C4-2B (cell line): Measurements from ENCODE around the gene CLTB.
"Not testable (repeated sequence)": the region's sequence is repeated elsewhere in the genome, so short reads cannot be mapped to it uniquely, and the experiment has no call there.

ENCODE experiments used
- H3K27ac ChIP-seq: fragments of 450-650 bp; 2 replicates; pipeline ENCODE4 v1.5.1; 2017
- ZFX ChIP-seq: fragments of 450-650 bp; IDR thresholded peaks from 2 replicates; pipeline ENCODE4 v1.6.1; 2017
- TF ChIP-seq, protein P1 (sequence below): fragments of 450-650 bp; conservative IDR thresholded peaks from 2 replicates; pipeline ENCODE4 v1.5.1; 2017; ENCODE audit warnings: mild to moderate bottlenecking

CLTB gene

DNA sequence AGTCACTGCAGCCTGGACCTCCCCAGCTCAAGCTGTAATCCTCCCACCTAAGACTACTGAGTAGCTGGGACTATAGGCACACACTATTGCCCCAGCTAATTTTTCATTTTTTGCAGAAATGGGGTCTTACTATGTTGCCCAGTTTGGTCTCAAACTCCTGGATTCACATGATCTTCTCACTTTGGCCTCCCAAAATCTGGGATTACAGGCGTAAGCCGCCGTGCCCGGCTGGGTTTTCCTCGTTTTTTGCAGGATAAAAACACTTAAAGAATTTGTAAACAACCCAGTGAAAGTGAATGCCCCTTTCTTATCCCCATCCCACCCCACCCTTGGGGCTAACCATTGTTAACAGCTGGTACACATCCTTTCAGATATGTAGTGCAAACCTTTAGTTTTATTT is 7.7 kb downstream of the CLTB start:
- no peak overlapping the region for H3K27ac ChIP-seq
- no peak for TF ChIP-seq ZFX
- TF ChIP-seq, protein P1, sequence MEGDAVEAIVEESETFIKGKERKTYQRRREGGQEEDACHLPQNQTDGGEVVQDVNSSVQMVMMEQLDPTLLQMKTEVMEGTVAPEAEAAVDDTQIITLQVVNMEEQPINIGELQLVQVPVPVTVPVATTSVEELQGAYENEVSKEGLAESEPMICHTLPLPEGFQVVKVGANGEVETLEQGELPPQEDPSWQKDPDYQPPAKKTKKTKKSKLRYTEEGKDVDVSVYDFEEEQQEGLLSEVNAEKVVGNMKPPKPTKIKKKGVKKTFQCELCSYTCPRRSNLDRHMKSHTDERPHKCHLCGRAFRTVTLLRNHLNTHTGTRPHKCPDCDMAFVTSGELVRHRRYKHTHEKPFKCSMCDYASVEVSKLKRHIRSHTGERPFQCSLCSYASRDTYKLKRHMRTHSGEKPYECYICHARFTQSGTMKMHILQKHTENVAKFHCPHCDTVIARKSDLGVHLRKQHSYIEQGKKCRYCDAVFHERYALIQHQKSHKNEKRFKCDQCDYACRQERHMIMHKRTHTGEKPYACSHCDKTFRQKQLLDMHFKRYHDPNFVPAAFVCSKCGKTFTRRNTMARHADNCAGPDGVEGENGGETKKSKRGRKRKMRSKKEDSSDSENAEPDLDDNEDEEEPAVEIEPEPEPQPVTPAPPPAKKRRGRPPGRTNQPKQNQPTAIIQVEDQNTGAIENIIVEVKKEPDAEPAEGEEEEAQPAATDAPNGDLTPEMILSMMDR, result no peak

GRCh38 chr5:176408252-176408573 is 8.1 kb downstream of the CLTB start:
- not testable (repeated sequence) for H3K27ac ChIP-seq

GRCh38 chr5:176407456-176408251 is 8.7 kb downstream of the CLTB start:
- TF ChIP-seq, protein P1, result no peak
- no peak for TF ChIP-seq ZFX
- no peak overlapping the region for H3K27ac ChIP-seq

DNA sequence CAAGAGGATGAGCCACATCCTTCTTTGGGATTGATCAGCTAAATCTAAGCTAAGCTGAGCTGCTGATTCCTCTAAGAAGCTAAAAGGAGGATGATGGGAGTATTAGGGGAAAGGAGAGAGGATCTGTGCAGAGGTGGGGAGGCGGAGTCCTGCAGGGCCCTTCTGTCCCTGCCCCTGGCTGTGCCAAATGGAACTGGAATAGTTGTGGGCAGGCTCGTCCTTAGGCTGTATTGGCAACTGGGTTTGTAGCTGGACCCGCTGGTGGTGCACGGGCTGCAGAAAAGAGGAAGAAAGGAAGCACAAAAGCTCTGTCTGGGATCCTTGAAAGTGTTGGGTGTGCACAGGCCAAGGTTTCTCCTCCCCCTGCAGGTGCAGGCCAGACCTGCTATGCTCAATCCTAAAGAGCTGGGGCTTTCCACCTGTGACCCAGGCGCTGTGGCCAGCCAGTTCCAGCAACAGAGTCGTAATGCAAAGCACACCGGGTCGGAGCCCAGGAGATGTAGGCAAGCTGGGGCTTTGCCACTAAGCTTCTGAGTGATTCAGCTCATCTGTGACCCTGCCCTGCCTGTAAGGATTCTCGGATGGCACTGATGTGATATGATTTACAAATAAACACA is 9.8 kb downstream of the CLTB start:
- TF ChIP-seq ZFX, result no peak
- TF ChIP-seq, protein P1, result no peak
- no peak overlapping the region for H3K27ac ChIP-seq

- H3K27ac ChIP-seq, result no peak overlapping the region
- no peak for TF ChIP-seq ZFX
- TF ChIP-seq, protein P1, result no peak
Measured at GRCh38 chr5:176405656-176406435, 10.5 kb downstream of the CLTB start.

- TF ChIP-seq, protein P1, result no peak
- no peak for TF ChIP-seq ZFX
- H3K27ac ChIP-seq, result no peak overlapping the region
Measured at GRCh38 chr5:176401281-176402205, 14.8 kb downstream of the CLTB start.

DNA sequence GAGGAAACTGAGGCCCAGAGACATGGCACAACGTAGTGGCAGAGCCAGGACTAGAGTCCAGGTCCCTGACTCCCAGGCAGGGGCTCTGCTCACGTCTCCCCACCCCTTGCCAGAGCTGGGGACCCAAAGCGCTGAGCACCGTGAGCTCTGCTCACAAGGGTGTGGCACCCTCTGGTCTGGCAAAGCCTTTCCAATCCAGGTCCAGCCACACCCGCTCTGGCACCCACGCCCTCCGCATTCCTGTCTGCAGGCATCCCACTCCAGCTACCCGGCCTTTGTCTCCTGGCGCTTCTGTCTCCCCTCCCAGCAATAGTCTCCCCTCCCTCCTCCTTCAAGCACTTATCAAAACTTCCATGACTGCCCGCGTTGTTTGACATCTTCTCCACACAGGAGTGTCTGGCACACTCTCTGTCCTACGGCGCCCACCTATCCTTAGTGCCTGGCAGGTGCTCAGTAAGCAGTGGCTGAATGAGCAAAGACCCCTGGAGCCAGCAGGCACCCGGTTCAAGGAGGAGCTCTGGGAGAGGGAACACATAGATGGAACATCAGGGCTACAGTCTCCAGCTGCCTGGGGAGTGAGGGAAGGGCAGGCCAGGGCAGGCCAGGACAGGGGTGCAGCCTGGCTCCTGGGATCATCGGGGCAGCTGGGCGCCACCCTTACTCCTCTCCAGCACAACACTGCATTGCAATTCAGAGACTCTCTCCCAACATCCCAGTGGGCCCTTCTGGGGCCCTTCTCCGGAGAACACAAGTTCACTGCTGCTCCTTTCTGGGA is 15.8 kb downstream of the CLTB start:
- no peak overlapping the region for H3K27ac ChIP-seq
- no peak for TF ChIP-seq ZFX
- TF ChIP-seq, protein P1, result no peak
